GM18858 (cell line): Measurements from ENCODE around the gene ELMOD2.
A peak's percentile ranks its signal among the peaks of the same experiment; 100 is the strongest.
"Not testable (repeated sequence)": the region's sequence is repeated elsewhere in the genome, so short reads cannot be mapped to it uniquely, and the experiment has no call there.

Experiments
- ATAC-seq: cut with Tn5 transposase; IDR thresholded peaks from one replicate; pipeline ENCODE4 v1.9.1; 2021; ENCODE audit not compliant: unreplicated experiment

Gene ELMOD2

GRCh38 chr4:140523857-140524742 lies at the start of gene ELMOD2:
Gene ELMOD2, plus strand, starts transcription at chr4:140524168. Its CDS starts 1,261 bp downstream, at chr4:140525429.
- peak; percentile 99 for ATAC-seq

GRCh38 chr4:140483445-140483844 lies 40.5 kb upstream of the ELMOD2 start:
- ATAC-seq = no peak

GRCh38 chr4:140485939-140486338 lies 38.0 kb upstream of the ELMOD2 start:
- ATAC-seq = no peak

- ATAC-seq = no peak
These were observed 26.6 kb upstream of the ELMOD2 start for GRCh38 chr4:140497405-140497746.

GRCh38 chr4:140497747-140498636 lies 26.0 kb upstream of the ELMOD2 start, which contains the start of gene MGAT4D:
Gene MGAT4D, minus strand, starts transcription at chr4:140498293. Its CDS starts 71 bp downstream, at chr4:140498222.
- ATAC-seq = no peak

- no peak for ATAC-seq
These were observed 24.6 kb upstream of the ELMOD2 start for GRCh38 chr4:140499391-140499790.

GRCh38 chr4:140504261-140504660 lies 19.7 kb upstream of the ELMOD2 start:
- no peak for ATAC-seq

GRCh38 chr4:140513765-140514164 lies 10.2 kb upstream of the ELMOD2 start:
- not testable (repeated sequence) for ATAC-seq

- no peak for ATAC-seq
These were observed 8.5 kb upstream of the ELMOD2 start for GRCh38 chr4:140515423-140515822.

GRCh38 chr4:140523370-140523856 lies 555 bp upstream of the ELMOD2 start:
- ATAC-seq = no peak

GRCh38 chr4:140529434-140529833 lies 5.5 kb downstream of the ELMOD2 start:
- ATAC-seq = no peak

GRCh38 chr4:140533951-140534480 lies 10.0 kb downstream of the ELMOD2 start:
- ATAC-seq = no peak

- ATAC-seq = peak; percentile 100
These were observed 32.6 kb downstream of the ELMOD2 start for GRCh38 chr4:140556372-140557085.

GRCh38 chr4:140557831-140558435 lies 34.0 kb downstream of the ELMOD2 start:
- ATAC-seq = no peak

GRCh38 chr4:140559696-140560095 lies 35.7 kb downstream of the ELMOD2 start:
- no peak for ATAC-seq

GRCh38 chr4:140568507-140569306 lies 44.7 kb downstream of the ELMOD2 start, which contains the start of gene UCP1:
Gene UCP1, minus strand, starts transcription at chr4:140568961. Its CDS starts 232 bp downstream, at chr4:140568729.
- no peak for ATAC-seq

GRCh38 chr4:140569307-140569638 lies 45.3 kb downstream of the ELMOD2 start:
- ATAC-seq = no peak

- no peak for ATAC-seq
These were observed 47.7 kb downstream of the ELMOD2 start for GRCh38 chr4:140571620-140572019.

GRCh38 chr4:140575489-140575888 lies 51.5 kb downstream of the ELMOD2 start:
- ATAC-seq = no peak
